ENCODE results near the gene CANT1. TPM values are rescaled to one million over a fixed set of nuclear protein-coding genes. Genes with fewer than 3 reads are reported as not detected.

CANT1 gene
- total RNA-seq, 1 experiment from 2014 or later, result 86.4 TPM

GRCh38 chr17:78977997-78978973 lies 31.3 kb downstream of the CANT1 start:
- DNase-seq, result no peak
- H3K4me1 Mint-ChIP-seq (ENCODE audit: low read depth, unreplicated experiment), result no peaks in the 10 kb centered on the region
- no TSS peak for BruUV-seq (replicated peaks)
- no peaks in the 10 kb centered on the region for H3K27me3 Mint-ChIP-seq (ENCODE audit: insufficient read depth, unreplicated experiment)
- no peaks in the 10 kb centered on the region for H3K36me3 ChIP-seq (ENCODE audit: control insufficient read depth, insufficient read depth, low read length)
- H3K4me3 Mint-ChIP-seq (ENCODE audit: unreplicated experiment), result no peak overlapping the region
- peaks cover 30% of the 10 kb centered on the region for H3K4me1 ChIP-seq
- no peak overlapping the region for H3K27ac Mint-ChIP-seq (ENCODE audit: unreplicated experiment)
- H3K9me3 Mint-ChIP-seq (ENCODE audit: unreplicated experiment), result no peaks in the 10 kb centered on the region
- H3K9me3 ChIP-seq, result no peaks in the 10 kb centered on the region
- no peak for TF ChIP-seq CTCF (IDR thresholded peaks at IDR 0.05; ENCODE audit: insufficient read depth in 1 of 2, low read depth in 1 of 2, low read length in 1 of 2, severe bottlenecking in 1 of 2, unreplicated experiment in 1 of 2)
- intact Hi-C loops (cut with micrococcal nuclease; ENCODE audit: unreplicated experiment), result no loop called here
- no peaks in the 10 kb centered on the region for H3K36me3 Mint-ChIP-seq (ENCODE audit: insufficient read depth, unreplicated experiment)
- POLR2A ChIA-PET, result interaction anchor here (0.7 kb wide), 1 partner anchor 100 kb away, joined by 17 read pairs; no protein-coding TSS in a partner anchor
- no peaks in the 10 kb centered on the region for H3K27me3 ChIP-seq (replicated peaks; ENCODE audit: control insufficient read depth, insufficient read depth, low read length)
- CTCF ChIA-PET, result interaction anchor here (0.5 to 1.4 kb wide), 2 partner anchors 113 to 351 kb away, joined by 6 read pairs; no protein-coding TSS in a partner anchor
- H3K4me3 ChIP-seq (ENCODE audit: low read depth, low read length), result no peak overlapping the region

- BruUV-seq (replicated peaks), result no TSS peak
- Mint-ChIP-seq H3K36me3 (ENCODE audit: insufficient read depth, unreplicated experiment) (no peaks in the 10 kb centered on the region), H3K27me3 (ENCODE audit: insufficient read depth, unreplicated experiment) (no peaks in the 10 kb centered on the region), H3K4me3 (ENCODE audit: unreplicated experiment) (no peak overlapping the region), H3K4me1 (ENCODE audit: low read depth, unreplicated experiment) (peaks cover 2% of the 10 kb centered on the region), H3K9me3 (ENCODE audit: unreplicated experiment) (no peaks in the 10 kb centered on the region), H3K27ac (ENCODE audit: unreplicated experiment) (no peak overlapping the region)
- no peak for TF ChIP-seq CTCF (IDR thresholded peaks at IDR 0.05; ENCODE audit: insufficient read depth in 1 of 2, low read depth in 1 of 2, low read length in 1 of 2, severe bottlenecking in 1 of 2, unreplicated experiment in 1 of 2)
- Histone ChIP-seq H3K4me3 (ENCODE audit: low read depth, low read length) (no peak overlapping the region), H3K9me3 (no peaks in the 10 kb centered on the region), H3K27me3 (replicated peaks; ENCODE audit: control insufficient read depth, insufficient read depth, low read length) (no peaks in the 10 kb centered on the region), H3K36me3 (ENCODE audit: control insufficient read depth, insufficient read depth, low read length) (no peaks in the 10 kb centered on the region), H3K4me1 (peaks cover 37% of the 10 kb centered on the region)
- no peak for DNase-seq
- POLR2A ChIA-PET, result no interaction called here
- CTCF ChIA-PET, result no interaction called here
- intact Hi-C loops (cut with micrococcal nuclease; ENCODE audit: unreplicated experiment), result no loop called here
These were observed 32.0 kb downstream of the CANT1 start for GRCh38 chr17:78977681-78977943.

- no peaks in the 10 kb centered on the region for H3K36me3 ChIP-seq (ENCODE audit: control insufficient read depth, insufficient read depth, low read length)
- no peak overlapping the region for H3K4me3 Mint-ChIP-seq (ENCODE audit: unreplicated experiment)
- TF ChIP-seq CTCF (IDR thresholded peaks at IDR 0.05; ENCODE audit: insufficient read depth in 1 of 2, low read depth in 1 of 2, low read length in 1 of 2, severe bottlenecking in 1 of 2, unreplicated experiment in 1 of 2), result no peak
- H3K4me3 ChIP-seq (ENCODE audit: low read depth, low read length), result no peak overlapping the region
- no TSS peak for BruUV-seq (replicated peaks)
- POLR2A ChIA-PET, result no interaction called here
- H3K4me1 ChIP-seq, result peaks cover 41% of the 10 kb centered on the region
- no peaks in the 10 kb centered on the region for H3K9me3 ChIP-seq
- intact Hi-C loops (cut with micrococcal nuclease; ENCODE audit: unreplicated experiment), result no loop called here
- no peaks in the 10 kb centered on the region for H3K27me3 Mint-ChIP-seq (ENCODE audit: insufficient read depth, unreplicated experiment)
- H3K4me1 Mint-ChIP-seq (ENCODE audit: low read depth, unreplicated experiment), result peaks cover 8% of the 10 kb centered on the region
- H3K27ac Mint-ChIP-seq (ENCODE audit: unreplicated experiment), result no peak overlapping the region
- DNase-seq, result no peak
- no peaks in the 10 kb centered on the region for H3K36me3 Mint-ChIP-seq (ENCODE audit: insufficient read depth, unreplicated experiment)
- CTCF ChIA-PET, result no interaction called here
- no peaks in the 10 kb centered on the region for H3K9me3 Mint-ChIP-seq (ENCODE audit: unreplicated experiment)
- H3K27me3 ChIP-seq (replicated peaks; ENCODE audit: control insufficient read depth, insufficient read depth, low read length), result no peaks in the 10 kb centered on the region
These were observed 32.5 kb downstream of the CANT1 start for GRCh38 chr17:78976907-78977680.
